HG02970 (cell line): Measurements from ENCODE around the gene ATP8B3.

Experiments used
- ATAC-seq: cut with Tn5 transposase; IDR thresholded peaks from one replicate; pipeline ENCODE4 v1.9.1; 2021; ENCODE audit warnings: mild to moderate bottlenecking, moderate library complexity, moderate number of reproducible peaks; ENCODE audit not compliant: unreplicated experiment, low FRiP score

Gene ATP8B3

GRCh38 chr19:1850809-1851653, 39.0 kb upstream of the ATP8B3 start:
- no peak for ATAC-seq

GRCh38 chr19:1849886-1850398, 37.9 kb upstream of the ATP8B3 start:
- no peak for ATAC-seq

GRCh38 chr19:1849132-1849474, 37.0 kb upstream of the ATP8B3 start:
- no peak for ATAC-seq

GRCh38 chr19:1848399-1849131, 36.5 kb upstream of the ATP8B3 start, which contains the start of gene REXO1:
REXO1 (minus strand) TSS chr19:1848483; CDS start chr19:1848358, 125 bp downstream.
- peak; percentile 72 for ATAC-seq

- ATAC-seq = peak; percentile 27
Measured at GRCh38 chr19:1847684-1848398, 35.8 kb upstream of the ATP8B3 start.

DNA sequence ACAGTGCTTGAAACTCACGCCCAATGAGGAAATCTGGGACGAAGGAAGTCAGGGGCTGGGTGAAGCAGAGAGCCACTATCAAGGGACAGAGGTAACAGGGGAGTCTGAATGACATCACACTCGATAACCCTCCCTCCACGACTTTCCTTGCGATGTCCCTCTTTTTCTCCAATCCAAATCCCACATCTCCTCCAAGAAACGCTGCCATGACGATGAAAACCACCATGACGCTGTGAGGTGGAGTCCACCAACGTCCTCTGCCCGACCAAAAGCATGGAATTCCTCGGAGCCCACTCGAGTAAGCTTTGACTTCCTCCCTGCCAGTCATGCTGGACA, 35.2 kb upstream of the ATP8B3 start:
- ATAC-seq = no peak

DNA sequence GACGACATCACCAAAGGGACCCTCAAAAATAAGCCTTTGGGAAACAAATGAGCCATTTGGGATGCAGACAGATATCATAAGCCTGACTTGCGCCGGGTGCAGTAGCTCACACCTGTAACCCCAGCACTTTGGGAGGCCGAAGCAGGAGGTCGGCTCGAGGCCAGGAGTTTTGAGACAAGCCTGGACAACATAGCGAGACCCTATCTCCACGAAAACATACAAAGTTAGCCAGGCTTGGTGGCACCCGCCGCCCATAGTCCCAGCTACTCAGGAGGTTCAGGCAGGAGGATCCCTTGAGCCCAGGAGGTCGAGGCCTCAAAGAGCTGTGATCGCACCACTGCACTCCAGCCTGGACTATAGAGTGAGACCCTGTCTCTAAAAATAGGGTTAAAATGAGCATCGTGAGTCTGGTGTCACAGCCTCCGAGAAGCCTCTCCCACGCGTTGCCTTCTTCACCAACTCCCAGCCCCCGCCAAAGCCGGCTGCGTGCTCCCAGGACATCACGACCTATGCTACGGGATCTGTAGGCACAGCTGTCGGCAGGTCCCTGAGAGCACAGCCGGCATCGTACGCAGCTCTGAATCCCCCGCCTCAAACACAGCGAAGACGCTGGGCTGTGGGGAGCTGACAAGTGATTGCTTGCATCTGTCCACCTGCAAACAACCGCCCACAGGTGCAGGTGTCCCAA, 34.6 kb upstream of the ATP8B3 start:
- ATAC-seq = no peak

GRCh38 chr19:1845642-1846041, 33.6 kb upstream of the ATP8B3 start:
- ATAC-seq = no peak

GRCh38 chr19:1845125-1845515, 33.0 kb upstream of the ATP8B3 start:
- no peak for ATAC-seq

DNA sequence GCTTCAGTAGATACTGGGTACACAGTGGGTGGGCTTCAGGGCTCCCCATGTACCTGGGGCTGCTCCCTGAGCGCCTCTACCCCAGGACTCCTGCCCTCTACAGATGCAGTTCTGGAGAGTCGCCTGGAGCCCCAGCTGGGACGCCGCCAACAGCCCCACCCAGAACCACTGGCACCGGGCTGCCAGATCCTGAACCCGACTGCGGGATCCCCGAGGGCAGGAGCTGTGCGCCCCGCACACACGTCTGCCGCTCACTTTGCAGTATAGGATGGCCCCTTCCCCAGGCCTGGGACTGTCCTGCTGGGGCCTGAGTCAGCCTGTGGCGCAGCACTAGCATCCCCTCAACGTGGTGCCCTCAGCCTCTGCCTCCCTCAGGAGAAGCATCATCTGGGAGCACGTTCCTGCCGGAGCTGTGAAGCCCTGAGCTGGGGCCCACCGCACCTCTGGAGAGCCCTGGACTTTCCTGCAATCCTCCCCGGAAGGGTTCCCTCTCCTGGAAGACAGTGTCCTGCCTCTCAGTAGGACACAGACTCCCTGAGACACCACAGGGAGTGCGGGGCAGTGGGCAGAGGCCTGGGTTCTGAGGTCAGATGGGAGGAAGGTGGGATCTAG, 32.5 kb upstream of the ATP8B3 start:
- no peak for ATAC-seq

DNA sequence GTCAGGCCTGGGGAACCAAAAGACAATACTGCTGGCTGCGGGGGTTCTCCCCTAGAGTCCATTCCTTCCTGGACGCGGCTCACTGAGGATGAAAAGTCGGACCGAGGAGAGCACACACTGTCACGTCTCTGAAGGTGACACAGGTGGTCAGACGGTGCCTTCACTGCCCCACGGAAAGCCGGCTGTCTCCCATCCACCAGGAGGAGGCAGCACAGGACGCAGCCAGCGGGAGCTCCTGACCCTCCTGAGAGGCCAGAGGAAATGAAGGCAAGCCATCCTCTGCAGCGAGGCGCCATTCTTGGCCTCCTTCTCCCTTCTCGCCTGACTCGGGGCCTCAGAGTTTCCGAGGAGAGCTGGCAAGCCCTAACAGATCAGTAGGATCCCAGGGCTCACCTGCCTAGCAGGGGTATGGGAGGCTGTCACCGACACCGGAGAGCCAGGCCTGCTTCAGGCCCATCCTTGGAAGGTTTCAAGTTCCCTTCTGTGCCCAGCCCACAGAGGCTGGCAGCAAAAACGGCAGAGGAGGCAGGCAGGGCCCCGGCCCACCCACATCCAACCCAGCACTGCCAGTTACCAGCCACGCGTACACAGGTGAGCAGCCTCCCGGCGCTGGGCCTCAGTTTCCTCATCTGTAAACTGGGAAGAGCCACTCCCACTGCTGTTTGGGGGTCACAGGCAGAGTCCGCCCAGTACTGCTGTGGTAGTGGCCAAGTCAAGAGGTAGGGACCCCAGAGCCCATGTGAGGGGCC, 31.7 kb upstream of the ATP8B3 start:
- ATAC-seq = no peak

DNA sequence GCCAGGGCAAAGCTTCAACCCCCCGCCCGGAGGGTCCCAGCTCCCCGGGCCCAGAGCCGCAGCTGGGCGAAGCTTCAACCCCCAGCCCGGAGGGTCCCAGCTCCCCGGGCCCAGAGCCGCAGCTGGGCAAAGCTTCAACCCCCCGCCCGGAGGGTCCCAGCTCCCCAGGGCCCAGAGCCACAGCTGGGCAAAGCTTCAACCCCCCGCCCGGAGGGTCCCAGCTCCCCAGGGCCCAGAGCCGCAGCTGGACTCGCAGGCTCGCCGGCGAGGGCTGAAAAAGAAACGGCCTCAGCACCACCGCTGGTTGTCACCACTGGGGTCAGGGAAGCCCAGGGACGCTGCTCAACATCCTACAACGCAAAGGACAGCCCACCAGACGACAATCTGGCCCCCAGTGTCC, 31.0 kb upstream of the ATP8B3 start:
- ATAC-seq = no peak

- ATAC-seq = no peak
Measured at GRCh38 chr19:1841209-1841924, 29.3 kb upstream of the ATP8B3 start.

- no peak for ATAC-seq
Measured at GRCh38 chr19:1840541-1841115, 28.6 kb upstream of the ATP8B3 start.

- no peak for ATAC-seq
Measured at GRCh38 chr19:1839658-1840540, 27.8 kb upstream of the ATP8B3 start.

GRCh38 chr19:1837625-1838105, 25.6 kb upstream of the ATP8B3 start:
- no peak for ATAC-seq

GRCh38 chr19:1837222-1837565, 25.1 kb upstream of the ATP8B3 start:
- ATAC-seq = no peak
